Pancreas (tissue), 10 donors: ENCODE results near the gene ADAMTS2. TPM values are rescaled to one million over a fixed set of nuclear protein-coding genes. Genes with fewer than 3 reads are reported as not detected.
A peak's percentile ranks its signal among the peaks of the same experiment; 100 is the strongest.

Experiments used
- ATAC-seq, 4 donors: fragments of 200-7000 bp; cut with Tn5 transposase; one replicate each; pipeline versions ENCODE4 v1.8.0 to v1.9.1; 2020; ENCODE audit warnings: mild to moderate bottlenecking in 4 of 4, moderate library complexity in 4 of 4
- DNase-seq, 6 donors: peaks; one replicate each; pipeline ENCODE4 v3.0.0-alpha.2; 2020
- FAIRE-seq: peaks from 2 replicates; lab custom pipeline; 2012; peaks lifted over from hg19 to GRCh38; lab: Jason Lieb, UNC
- H3K27ac ChIP-seq, 4 donors: fragments of 200-600 bp; sonication (generic); 1 replicate in 3 of 4; 2 replicates in 1 of 4; pipeline versions ENCODE4 v1.5.0 to v1.8.0; 2020
- H3K27me3 ChIP-seq, 4 donors: fragments of 200-600 bp; one replicate each; pipeline ENCODE4 v1.8.0; 2021
- H3K36me3 ChIP-seq, 3 donors: fragments of 200-600 bp; sonication (generic) in 1 of 3; one replicate each; pipeline versions ENCODE4 v1.5.0 to v1.8.0; 2020 to 2021
- H3K4me1 ChIP-seq, 3 donors: fragments of 200-600 bp; one replicate each; pipeline ENCODE4 v1.8.0; 2021
- H3K4me3 ChIP-seq, 4 donors: fragments of 200-600 bp; sonication (generic) in 2 of 4; one replicate each; pipeline versions ENCODE4 v1.5.0 to v1.8.0; 2020 to 2021
- H3K9me3 ChIP-seq, 4 donors: fragments of 200-600 bp; one replicate each; pipeline ENCODE4 v1.8.0; 2021
- CTCF ChIP-seq, 4 donors: fragments of 200-600 bp; sonication (generic) in 3 of 4; IDR thresholded peaks; one replicate each; pipeline versions ENCODE4 v1.5.0 to v1.8.0; 2021; ENCODE audit warnings: antibody characterized with exemption in 4 of 4
- WGBS, 2 donors: extraction: QIAGEN DNeasy Blood & Tissue Kit; methylation state at CpG; one replicate each; pipeline ENCODE4 v1.1.7; 2013; 5-methylcytosine and 5-hydroxymethylcytosine counted together
- intact Hi-C, 3 donors: fragments of 100-400 bp; cut with DNase I; formaldehyde crosslinking; loops; one replicate each; pipeline versions ENCODE4 v1.11.1 to v1.14.2; 2022
- polyA plus RNA-seq, 2 donors: library from polyadenylated mRNA; stranded (reverse); fragments of 200-250 nt; gene quantifications; one replicate each; pipeline ENCODE4 v1.2.3, GENCODE V29; 2013
- total RNA-seq, 6 donors: library from RNA; stranded (reverse); fragmentation: NEBNext Ultra II Directional in 4 of 6; extraction: Animal tissue kit (Norgen Biotek cat#: 25700) in 4 of 6; gene quantifications; one replicate each; pipeline versions ENCODE4 v1.2.1 to v1.2.4, GENCODE V29; 2021 to 2023
- donor health status: healthy with polysubstance abuse.
- donor health status: DM: no; HTN: no; CAD: no; lungs with moderate emphysema.
- donor health status: DM: no; HTN: no; CAD: no.
- donor health status: control.
- donor health status: control.
- donor health status: Bipolar disorder and iron deficiency.
- donor health status: DM: yes; HTN: yes; CAD: no.
- donor health status: DM: no; HTN: no; CAD: no.
- donor health status: DM: no; HTN: no; CAD: no.
- donor health status: DM: yes; HTN: yes; CAD: no.

ADAMTS2 gene
- total and polyA plus RNA-seq, 8 donors = 1.3 to 18.5 (median 5.8) TPM

- Histone ChIP-seq H3K36me3 (no peaks in the 10 kb centered on the region), H3K9me3 (no peaks in the 10 kb centered on the region), H3K27ac (no peak overlapping the region), H3K4me1 (no peaks in the 10 kb centered on the region), H3K27me3 (no peaks in the 10 kb centered on the region), H3K4me3 (no peak overlapping the region)
- no peak for FAIRE-seq
- intact Hi-C loops = no loop called here
- 43 to 50% methylated on average over 16 of the region's 16 CpGs for WGBS, 2 donors
- DNase-seq = no peak
- no peak for TF ChIP-seq CTCF (IDR thresholded peaks at IDR 0.05)
- peak in 1 of 4 donors; percentile 25 for ATAC-seq
Observed at GRCh38 chr5:179378441-179379271, 33.4 kb upstream of the ADAMTS2 start.

GRCh38 chr5:179378116-179378440 is 32.8 kb upstream of the ADAMTS2 start:
- intact Hi-C loops = no loop called here
- H3K4me3 ChIP-seq = no peak overlapping the region
- no peak for TF ChIP-seq CTCF (IDR thresholded peaks at IDR 0.05)
- 62 to 70% methylated on average over 5 of the region's 5 CpGs for WGBS, 2 donors
- no peak for ATAC-seq
- no peak for DNase-seq
- no peaks in the 10 kb centered on the region for H3K27me3 ChIP-seq
- H3K4me1 ChIP-seq = no peaks in the 10 kb centered on the region
- no peak overlapping the region for H3K27ac ChIP-seq
- no peaks in the 10 kb centered on the region for H3K9me3 ChIP-seq
- no peak for FAIRE-seq
- no peaks in the 10 kb centered on the region for H3K36me3 ChIP-seq

GRCh38 chr5:179377421-179378115 is 32.3 kb upstream of the ADAMTS2 start:
- FAIRE-seq (no peak), ATAC-seq (no peak), DNase-seq (no peak)
- no peak overlapping the region for H3K27ac ChIP-seq
- H3K27me3 ChIP-seq = no peaks in the 10 kb centered on the region
- 68 to 71% methylated on average over 17 of the region's 17 CpGs for WGBS, 2 donors
- TF ChIP-seq CTCF (IDR thresholded peaks at IDR 0.05) = no peak
- H3K36me3 ChIP-seq = no peaks in the 10 kb centered on the region
- H3K4me1 ChIP-seq = no peaks in the 10 kb centered on the region
- intact Hi-C loops = no loop called here
- no peak overlapping the region for H3K4me3 ChIP-seq
- no peaks in the 10 kb centered on the region for H3K9me3 ChIP-seq

- Histone ChIP-seq H3K9me3 (no peaks in the 10 kb centered on the region), H3K4me1 (no peaks in the 10 kb centered on the region), H3K4me3 (no peak overlapping the region), H3K27ac (no peak overlapping the region), H3K36me3 (no peaks in the 10 kb centered on the region), H3K27me3 (no peaks in the 10 kb centered on the region)
- intact Hi-C loops = no loop called here
- TF ChIP-seq CTCF (IDR thresholded peaks at IDR 0.05) = no peak
- ATAC-seq = no peak
- DNase-seq = no peak
- WGBS, 2 donors = 76 to 81% methylated on average over 19 of the region's 19 CpGs
- FAIRE-seq = no peak
Observed at GRCh38 chr5:179376701-179377420, 31.6 kb upstream of the ADAMTS2 start.
